Spinal cord (tissue), 10 donors: ENCODE results near the gene GPC6. TPM values are rescaled to one million over a fixed set of nuclear protein-coding genes. Genes with fewer than 3 reads are reported as not detected.

Experiments used
- DNase-seq, 6 donors: peaks; one replicate each; pipeline versions ENCODE4 v3.0.0 to v3.0.0-alpha.2; 2013 to 2015; ENCODE audit warnings: low spot score in 6 of 6, low read depth in 4 of 6
- H3K27ac ChIP-seq: one replicate; pipeline ENCODE4 v1.5.1; 2013; ENCODE audit warnings: low read depth, low read length, control low read depth
- H3K27me3 ChIP-seq: one replicate; pipeline ENCODE4 v1.6.1; 2013; ENCODE audit warnings: low read length; ENCODE audit not compliant: control insufficient read depth, insufficient read depth
- H3K36me3 ChIP-seq: one replicate; pipeline ENCODE4 v1.6.1; 2013; ENCODE audit warnings: low read length; ENCODE audit not compliant: control insufficient read depth, insufficient read depth
- H3K4me1 ChIP-seq: one replicate; pipeline ENCODE4 v1.6.1; 2013; ENCODE audit warnings: low read length; ENCODE audit not compliant: control insufficient read depth, insufficient read depth
- H3K4me3 ChIP-seq: one replicate; pipeline ENCODE4 v1.5.1; 2013; ENCODE audit warnings: low read depth, low read length, control low read depth
- H3K9me3 ChIP-seq: one replicate; pipeline ENCODE4 v1.6.1; 2013; ENCODE audit warnings: low read length; ENCODE audit not compliant: control insufficient read depth, insufficient read depth
- WGBS: methylation state at CpG from one replicate; pipeline ENCODE4 v1.1.5; 2013; ENCODE audit warnings: missing lambda C conversion rate; ENCODE audit not compliant: insufficient coverage; 5-methylcytosine and 5-hydroxymethylcytosine counted together
- polyA plus RNA-seq, 2 donors: library from polyadenylated mRNA; unstranded; fragments of 120-200 nt; gene quantifications; one replicate each; pipeline ENCODE4 v1.2.1, GENCODE V29; 2013; ENCODE audit not compliant: insufficient read length in 2 of 2
- total RNA-seq, 2 donors: library from RNA; depleted of rRNA in 1 of 2; stranded (reverse); fragments of 120-200 nt in 1 of 2; fragments of >200 nt in 1 of 2; gene quantifications; one replicate each; pipeline versions ENCODE4 v1.2.3 to v1.2.4, GENCODE V29; 2013 to 2014
- donor health status: healthy.

Gene GPC6
- total and polyA plus RNA-seq, 4 donors = 19.8 to 109 (median 46.0) TPM

- no peaks in the 10 kb centered on the region for H3K36me3 ChIP-seq
- no peaks in the 10 kb centered on the region for H3K4me1 ChIP-seq
- no peaks in the 10 kb centered on the region for H3K27me3 ChIP-seq
- 100% methylated on average over 1 of the region's 2 CpGs for WGBS
- no peaks in the 10 kb centered on the region for H3K9me3 ChIP-seq
- DNase-seq = no peak
- no peak overlapping the region for H3K27ac ChIP-seq
- H3K4me3 ChIP-seq = no peak overlapping the region
Observed at GRCh38 chr13:94014461-94014860, 787.9 kb downstream of the GPC6 start.

- Histone ChIP-seq H3K27me3 (no peaks in the 10 kb centered on the region), H3K4me1 (no peaks in the 10 kb centered on the region), H3K9me3 (no peaks in the 10 kb centered on the region), H3K4me3 (no peak overlapping the region), H3K27ac (no peak overlapping the region), H3K36me3 (no peaks in the 10 kb centered on the region)
- 90% methylated on average over 2 of the region's 2 CpGs for WGBS
- DNase-seq = no peak
Observed at GRCh38 chr13:94020426-94020825, 793.8 kb downstream of the GPC6 start.

- H3K4me1 ChIP-seq = no peaks in the 10 kb centered on the region
- H3K4me3 ChIP-seq = no peak overlapping the region
- H3K36me3 ChIP-seq = no peaks in the 10 kb centered on the region
- no peaks in the 10 kb centered on the region for H3K27me3 ChIP-seq
- H3K27ac ChIP-seq = no peak overlapping the region
- H3K9me3 ChIP-seq = no peaks in the 10 kb centered on the region
- DNase-seq = no peak
Observed at GRCh38 chr13:94020833-94021232, 794.2 kb downstream of the GPC6 start.

- Histone ChIP-seq H3K36me3 (no peaks in the 10 kb centered on the region), H3K27ac (peak overlapping the region; percentile 75), H3K4me3 (no peak overlapping the region), H3K4me1 (peaks cover 7% of the 10 kb centered on the region), H3K9me3 (no peaks in the 10 kb centered on the region), H3K27me3 (no peaks in the 10 kb centered on the region)
- whole genome bisulfite sequencing = no CpG with 5 or more reads among the region's 2 CpGs
- no peak for DNase-seq
Observed at GRCh38 chr13:94028234-94028633, 801.6 kb downstream of the GPC6 start.

- peaks cover 7% of the 10 kb centered on the region for H3K4me1 ChIP-seq
- H3K36me3 ChIP-seq = no peaks in the 10 kb centered on the region
- no peak overlapping the region for H3K4me3 ChIP-seq
- H3K9me3 ChIP-seq = no peaks in the 10 kb centered on the region
- H3K27me3 ChIP-seq = no peaks in the 10 kb centered on the region
- H3K27ac ChIP-seq = peak overlapping the region; percentile 75
- no CpG with 5 or more reads among the region's 1 CpG for WGBS
- DNase-seq = peak; percentile 31 to 88 (median 49)
Observed at GRCh38 chr13:94028650-94029049, 802.0 kb downstream of the GPC6 start.

GRCh38 chr13:94030415-94031119 lies 804.0 kb downstream of the GPC6 start:
- WGBS = no CpG with 5 or more reads among the region's 14 CpGs
- no peaks in the 10 kb centered on the region for H3K27me3 ChIP-seq
- DNase-seq = no peak

GRCh38 chr13:94031609-94032008 lies 805.0 kb downstream of the GPC6 start:
- H3K4me1 ChIP-seq = peaks cover 7% of the 10 kb centered on the region

More at GRCh38 chr13:94030415-94031119, 804.0 kb downstream of the GPC6 start:
- H3K36me3 ChIP-seq = no peaks in the 10 kb centered on the region
- no peak overlapping the region for H3K27ac ChIP-seq
- no peak overlapping the region for H3K4me3 ChIP-seq
- H3K9me3 ChIP-seq = no peaks in the 10 kb centered on the region
- H3K4me1 ChIP-seq = peaks cover 7% of the 10 kb centered on the region

GRCh38 chr13:94033098-94033497 lies 806.5 kb downstream of the GPC6 start:
- H3K4me3 ChIP-seq = no peak overlapping the region
- H3K9me3 ChIP-seq = no peaks in the 10 kb centered on the region
- no CpG with 5 or more reads among the region's 1 CpG for WGBS
- DNase-seq = no peak
- H3K36me3 ChIP-seq = no peaks in the 10 kb centered on the region
- no peak overlapping the region for H3K27ac ChIP-seq
- peaks cover under 1% of the 10 kb centered on the region for H3K4me1 ChIP-seq
- H3K27me3 ChIP-seq = no peaks in the 10 kb centered on the region

More at GRCh38 chr13:94031609-94032008, 805.0 kb downstream of the GPC6 start:
- H3K9me3 ChIP-seq = no peaks in the 10 kb centered on the region
- H3K27ac ChIP-seq = no peak overlapping the region
- no peak for DNase-seq
- no CpG with 5 or more reads among the region's 3 CpGs for WGBS
- H3K27me3 ChIP-seq = no peaks in the 10 kb centered on the region
- H3K36me3 ChIP-seq = no peaks in the 10 kb centered on the region
- no peak overlapping the region for H3K4me3 ChIP-seq

- WGBS = 56% methylated on average over 1 of the region's 7 CpGs
- Histone ChIP-seq H3K9me3 (no peaks in the 10 kb centered on the region), H3K36me3 (no peaks in the 10 kb centered on the region), H3K27ac (no peak overlapping the region), H3K4me3 (no peak overlapping the region), H3K4me1 (no peaks in the 10 kb centered on the region), H3K27me3 (no peaks in the 10 kb centered on the region)
- DNase-seq = no peak
Observed at GRCh38 chr13:94033830-94034642, 807.4 kb downstream of the GPC6 start.

GRCh38 chr13:94050039-94050438 lies 823.4 kb downstream of the GPC6 start:
- WGBS = 80% methylated on average over 1 of the region's 5 CpGs
- no peaks in the 10 kb centered on the region for H3K27me3 ChIP-seq
- no peak overlapping the region for H3K27ac ChIP-seq
- H3K4me1 ChIP-seq = no peaks in the 10 kb centered on the region
- DNase-seq = no peak
- H3K9me3 ChIP-seq = no peaks in the 10 kb centered on the region
- no peak overlapping the region for H3K4me3 ChIP-seq
- no peaks in the 10 kb centered on the region for H3K36me3 ChIP-seq
